Neural crest cell (in vitro differentiated cells): ENCODE results near the gene MT2A. TPM values are rescaled to one million over a fixed set of nuclear protein-coding genes. Genes with fewer than 3 reads are reported as not detected.
A peak's percentile ranks its signal among the peaks of the same experiment; 100 is the strongest.

Source experiments
- DNase-seq: peaks from one replicate; pipeline ENCODE4 v3.0.0; 2021; ENCODE audit warnings: low read depth, mixed read lengths, low spot score
- H3K27ac Mint-ChIP-seq: one replicate; pipeline ENCODE4 v1.8.0; 2021; ENCODE audit warnings: mild to moderate bottlenecking, mixed read lengths; ENCODE audit not compliant: unreplicated experiment
- H3K27me3 Mint-ChIP-seq: 2 replicates; pipeline ENCODE4 v1.8.0; 2021; ENCODE audit warnings: low read depth, mild to moderate bottlenecking, mixed read lengths
- H3K36me3 Mint-ChIP-seq: 2 replicates; pipeline ENCODE4 v1.8.0; 2021; ENCODE audit warnings: low read depth, mild to moderate bottlenecking, mixed read lengths
- H3K4me1 Mint-ChIP-seq: 2 replicates; pipeline ENCODE4 v1.8.0; 2021; ENCODE audit warnings: mixed read lengths
- H3K4me3 Mint-ChIP-seq: one replicate; pipeline ENCODE4 v1.8.0; 2021; ENCODE audit warnings: mild to moderate bottlenecking, mixed read lengths
- H3K9me3 Mint-ChIP-seq: 2 replicates; pipeline ENCODE4 v1.8.0; 2021; ENCODE audit warnings: mixed read lengths
- long read RNA-seq: library from polyadenylated mRNA; unstranded; transcript quantifications from one replicate; pipeline ENCODE4 v2.0.0, GENCODE V29; 2020
- total RNA-seq: library from RNA; stranded (reverse); gene quantifications from 2 replicates; pipeline ENCODE4 v1.2.1, GENCODE V29; 2021
- TF ChIP-seq, protein P1 (sequence below): fragments of 200-600 bp; sonication (generic); conservative IDR thresholded peaks from 2 replicates; pipeline ENCODE4 v1.5.0; 2021; ENCODE audit warnings: antibody characterized with exemption, mild to moderate bottlenecking

The MT2A gene
- 11.6 and 13.8 TPM in 2 replicates for total RNA-seq
- long read RNA-seq, transcript MT2A-201 (3 exons, 786 nt) = major isoform, 6 of 6 reads
- long read RNA-seq, partial matches to known transcripts = 0 of 6 reads
- long read RNA-seq, other reads (novel, unspliced or antisense) = 0 of 6 reads

- H3K36me3 Mint-ChIP-seq = no peaks in the 10 kb centered on the region
- peak within 1 kb of the TSS; percentile 82 for H3K4me3 Mint-ChIP-seq
- peaks cover 38% of the 10 kb centered on the region for H3K27me3 Mint-ChIP-seq
- H3K9me3 Mint-ChIP-seq = no peaks in the 10 kb centered on the region
- DNase-seq = peak; percentile 70
- H3K4me1 Mint-ChIP-seq = peaks cover 42% of the 10 kb centered on the region
- TF ChIP-seq, protein P1, sequence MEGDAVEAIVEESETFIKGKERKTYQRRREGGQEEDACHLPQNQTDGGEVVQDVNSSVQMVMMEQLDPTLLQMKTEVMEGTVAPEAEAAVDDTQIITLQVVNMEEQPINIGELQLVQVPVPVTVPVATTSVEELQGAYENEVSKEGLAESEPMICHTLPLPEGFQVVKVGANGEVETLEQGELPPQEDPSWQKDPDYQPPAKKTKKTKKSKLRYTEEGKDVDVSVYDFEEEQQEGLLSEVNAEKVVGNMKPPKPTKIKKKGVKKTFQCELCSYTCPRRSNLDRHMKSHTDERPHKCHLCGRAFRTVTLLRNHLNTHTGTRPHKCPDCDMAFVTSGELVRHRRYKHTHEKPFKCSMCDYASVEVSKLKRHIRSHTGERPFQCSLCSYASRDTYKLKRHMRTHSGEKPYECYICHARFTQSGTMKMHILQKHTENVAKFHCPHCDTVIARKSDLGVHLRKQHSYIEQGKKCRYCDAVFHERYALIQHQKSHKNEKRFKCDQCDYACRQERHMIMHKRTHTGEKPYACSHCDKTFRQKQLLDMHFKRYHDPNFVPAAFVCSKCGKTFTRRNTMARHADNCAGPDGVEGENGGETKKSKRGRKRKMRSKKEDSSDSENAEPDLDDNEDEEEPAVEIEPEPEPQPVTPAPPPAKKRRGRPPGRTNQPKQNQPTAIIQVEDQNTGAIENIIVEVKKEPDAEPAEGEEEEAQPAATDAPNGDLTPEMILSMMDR = no peak
- no peak within 1 kb of the TSS for H3K27ac Mint-ChIP-seq
Observed at GRCh38 chr16:56608043-56608875, at the start of gene MT2A. MT2A (plus strand) TSS chr16:56608584; CDS start chr16:56608656, 72 bp downstream.

DNA sequence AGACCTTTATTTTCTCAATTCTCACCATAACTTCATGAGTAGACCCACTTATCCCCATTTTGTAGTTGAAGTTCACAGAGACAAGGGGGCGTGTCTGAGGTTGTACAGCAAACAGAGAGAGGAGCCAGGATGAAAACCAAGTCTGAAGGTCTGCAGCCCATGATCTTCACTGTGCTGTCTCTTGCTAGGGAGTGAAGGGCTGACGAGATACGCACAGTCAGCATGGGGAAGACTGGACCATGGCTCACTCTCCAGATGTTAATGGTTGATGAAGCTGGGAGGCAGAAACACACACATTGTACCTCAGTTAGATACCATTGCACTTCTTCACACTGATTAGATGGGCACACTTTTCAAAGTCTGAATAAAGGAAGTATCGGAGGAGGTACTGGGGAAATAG, 49.3 kb upstream of the MT2A start:
- no peaks in the 10 kb centered on the region for H3K27me3 Mint-ChIP-seq

DNA sequence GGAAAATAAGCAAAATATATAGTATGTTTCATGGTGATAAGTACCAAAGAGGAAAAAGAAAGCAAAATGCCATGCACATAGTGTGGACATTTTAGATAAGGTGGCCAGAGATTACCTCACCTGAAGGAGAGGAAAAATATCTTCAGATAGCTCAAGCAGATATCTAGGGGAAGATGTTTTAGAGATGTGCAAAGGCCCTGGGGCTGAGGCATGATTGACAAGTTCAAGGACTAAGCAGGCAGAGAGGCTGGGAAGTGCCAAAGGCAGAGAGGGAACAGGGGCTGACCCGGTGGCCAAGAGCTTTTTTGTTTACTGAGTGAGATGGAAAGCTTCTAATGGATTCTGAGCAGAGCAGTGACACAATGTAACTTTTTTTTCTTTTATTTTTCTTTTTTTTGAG, 47.9 kb upstream of the MT2A start:
- no peak for DNase-seq
- Mint-ChIP-seq H3K27ac (no peak overlapping the region), H3K4me1 (peaks cover 9% of the 10 kb centered on the region), H3K4me3 (no peak overlapping the region), H3K9me3 (no peaks in the 10 kb centered on the region), H3K27me3 (no peaks in the 10 kb centered on the region), H3K36me3 (no peaks in the 10 kb centered on the region)
- TF ChIP-seq, protein P1 = no peak

More for the DNA sequence above, 49.3 kb upstream of the MT2A start:
- Mint-ChIP-seq H3K4me3 (no peak overlapping the region), H3K27ac (no peak overlapping the region), H3K9me3 (no peaks in the 10 kb centered on the region), H3K36me3 (no peaks in the 10 kb centered on the region), H3K4me1 (peaks cover 9% of the 10 kb centered on the region)
- TF ChIP-seq, protein P1 = no peak
- DNase-seq = no peak

DNA sequence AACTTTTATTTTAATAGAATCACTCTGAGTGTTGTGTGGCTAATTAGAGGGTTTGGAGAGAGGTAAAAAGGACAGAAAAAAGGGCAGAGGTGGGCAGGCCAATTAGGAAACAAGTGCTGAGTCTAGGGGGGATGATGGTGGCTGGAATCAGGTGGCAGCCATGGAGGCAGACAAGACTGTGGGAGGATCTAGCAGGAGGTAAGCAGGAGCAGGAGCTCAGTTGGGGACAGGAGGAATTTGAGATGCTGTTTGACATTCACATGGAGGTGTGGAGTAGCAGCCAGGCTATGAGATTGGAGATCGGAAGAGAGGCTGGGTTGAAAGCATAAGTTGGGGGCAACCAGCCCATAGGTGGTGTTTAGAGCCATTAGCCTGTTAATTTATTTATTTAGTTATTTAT, 47.3 kb upstream of the MT2A start:
- H3K4me1 Mint-ChIP-seq = peaks cover 9% of the 10 kb centered on the region
- no peaks in the 10 kb centered on the region for H3K36me3 Mint-ChIP-seq
- TF ChIP-seq, protein P1 = no peak
- H3K27ac Mint-ChIP-seq = no peak overlapping the region
- no peak for DNase-seq
- peaks cover 1% of the 10 kb centered on the region for H3K27me3 Mint-ChIP-seq
- no peak overlapping the region for H3K4me3 Mint-ChIP-seq
- H3K9me3 Mint-ChIP-seq = no peaks in the 10 kb centered on the region

DNA sequence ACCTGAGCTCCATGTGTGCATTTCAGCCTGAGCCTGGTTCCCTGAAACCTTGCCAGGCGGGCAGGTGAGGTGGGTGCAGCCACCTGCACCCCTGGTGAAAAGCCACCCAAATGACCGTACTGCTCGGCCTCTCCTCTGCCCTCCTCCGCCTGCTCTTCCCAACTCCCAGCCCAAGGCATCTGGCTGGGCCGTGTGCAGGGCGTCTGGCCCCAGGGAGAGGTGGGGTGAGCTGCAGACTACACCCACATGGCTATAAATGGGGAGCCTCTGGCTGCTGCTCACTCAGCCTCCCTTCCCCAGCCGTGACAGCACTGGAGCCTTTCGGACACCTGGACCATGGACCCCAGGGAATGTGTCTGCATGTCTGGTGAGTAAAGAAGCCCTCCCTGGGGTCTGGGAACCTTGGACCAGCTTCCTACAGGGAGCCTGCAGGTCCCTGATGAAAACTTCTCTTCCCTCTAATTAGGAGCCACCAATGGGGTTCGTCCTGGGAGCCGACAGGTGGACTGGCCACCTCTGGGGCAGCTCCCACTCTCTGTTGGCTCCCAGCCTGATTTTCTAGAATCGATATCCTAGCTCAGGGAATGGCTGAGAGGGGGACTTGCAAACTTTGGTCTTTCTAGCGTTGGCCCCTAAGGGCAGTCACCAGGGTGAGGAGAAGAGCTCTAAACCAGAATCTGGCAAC, 43.4 kb upstream of the MT2A start, which contains the start of gene MT4:
TSS of gene MT4 (plus strand) at position 281 of the 685 bp plus-strand sequence. CDS start at position 337, 56 bp downstream.
- DNase-seq = no peak
- Mint-ChIP-seq H3K4me1 (peaks cover 9% of the 10 kb centered on the region), H3K36me3 (no peaks in the 10 kb centered on the region), H3K9me3 (no peaks in the 10 kb centered on the region), H3K4me3 (no peak within 1 kb of the TSS), H3K27ac (no peak within 1 kb of the TSS), H3K27me3 (peaks cover 6% of the 10 kb centered on the region)
- TF ChIP-seq, protein P1 = no peak
